GM18507 (cell line): ENCODE results near the gene IZUMO4.

Experiments used
- DNase-seq: peaks from one replicate; pipeline ENCODE4 v3.0.0; 2011; ENCODE audit warnings: low read depth; ENCODE audit not compliant: insufficient read length; ENCODE audit errors: extremely low spot score
- FAIRE-seq: peaks from 2 replicates; lab custom pipeline; 2011; peaks lifted over from hg19 to GRCh38; lab: Jason Lieb, UNC

Gene IZUMO4

GRCh38 chr19:2101417-2102335 is 5.0 kb downstream of the IZUMO4 start:
- no peak for FAIRE-seq
- DNase-seq: no peak

- no peak for FAIRE-seq
- DNase-seq: no peak
These were observed 6.5 kb downstream of the IZUMO4 start for GRCh38 chr19:2103045-2103707.

GRCh38 chr19:2108251-2109016 is 11.7 kb downstream of the IZUMO4 start:
- DNase-seq: no peak
- FAIRE-seq: no peak

GRCh38 chr19:2109046-2109864 is 12.5 kb downstream of the IZUMO4 start:
- no peak for FAIRE-seq
- no peak for DNase-seq

GRCh38 chr19:2110822-2111221 is 14.1 kb downstream of the IZUMO4 start:
- DNase-seq (no peak), FAIRE-seq (no peak)

- DNase-seq (no peak), FAIRE-seq (no peak)
These were observed 14.7 kb downstream of the IZUMO4 start for GRCh38 chr19:2111425-2111824.

- no peak for DNase-seq
- no peak for FAIRE-seq
These were observed 15.2 kb downstream of the IZUMO4 start for GRCh38 chr19:2111886-2112285.

- FAIRE-seq (no peak), DNase-seq (no peak)
These were observed 16.0 kb downstream of the IZUMO4 start for GRCh38 chr19:2112516-2113320.

GRCh38 chr19:2113439-2114211 is 16.9 kb downstream of the IZUMO4 start:
- no peak for FAIRE-seq
- DNase-seq: no peak

GRCh38 chr19:2114218-2114617 is 17.5 kb downstream of the IZUMO4 start:
- FAIRE-seq (no peak), DNase-seq (no peak)

- FAIRE-seq (no peak), DNase-seq (no peak)
These were observed 18.1 kb downstream of the IZUMO4 start for GRCh38 chr19:2114821-2115220.

GRCh38 chr19:2115324-2115723 is 18.6 kb downstream of the IZUMO4 start:
- FAIRE-seq: no peak

GRCh38 chr19:2115911-2116426 is 19.3 kb downstream of the IZUMO4 start:
- no peak for DNase-seq
- FAIRE-seq: no peak

More at GRCh38 chr19:2115324-2115723, 18.6 kb downstream of the IZUMO4 start:
- DNase-seq: no peak

- FAIRE-seq (no peak), DNase-seq (no peak)
These were observed 19.8 kb downstream of the IZUMO4 start for GRCh38 chr19:2116507-2116906.

GRCh38 chr19:2117215-2117960 is 20.7 kb downstream of the IZUMO4 start:
- DNase-seq (no peak), FAIRE-seq (no peak)

- FAIRE-seq (no peak), DNase-seq (no peak)
These were observed 21.7 kb downstream of the IZUMO4 start for GRCh38 chr19:2118438-2118837.
